KOPT-K1 (cell line): ENCODE measurements around the gene ERBB4.
"Not testable (repeated sequence)": the region's sequence is repeated elsewhere in the genome, so short reads cannot be mapped to it uniquely, and the experiment has no call there.

Experiments
- H3K27ac ChIP-seq: fragments of 200-600 bp; sonication (generic); 2 replicates; pipeline ENCODE4 v1.5.1; 2016; ENCODE audit warnings: antibody characterized with exemption, mild to moderate bottlenecking, low read depth, low read length; ENCODE audit not compliant: poor library complexity, severe bottlenecking
- H3K36me3 ChIP-seq: fragments of 200-600 bp; sonication (generic); 2 replicates; pipeline ENCODE4 v1.5.1; 2017; ENCODE audit warnings: antibody characterized with exemption, mild to moderate bottlenecking, low read length, moderate library complexity; ENCODE audit not compliant: insufficient read depth
- H3K9me3 ChIP-seq: fragments of 200-600 bp; sonication (generic); 2 replicates; pipeline ENCODE4 v1.5.1; 2017; ENCODE audit warnings: antibody characterized with exemption, low read length, mild to moderate bottlenecking; ENCODE audit not compliant: insufficient read depth, poor library complexity, severe bottlenecking

Gene ERBB4

DNA sequence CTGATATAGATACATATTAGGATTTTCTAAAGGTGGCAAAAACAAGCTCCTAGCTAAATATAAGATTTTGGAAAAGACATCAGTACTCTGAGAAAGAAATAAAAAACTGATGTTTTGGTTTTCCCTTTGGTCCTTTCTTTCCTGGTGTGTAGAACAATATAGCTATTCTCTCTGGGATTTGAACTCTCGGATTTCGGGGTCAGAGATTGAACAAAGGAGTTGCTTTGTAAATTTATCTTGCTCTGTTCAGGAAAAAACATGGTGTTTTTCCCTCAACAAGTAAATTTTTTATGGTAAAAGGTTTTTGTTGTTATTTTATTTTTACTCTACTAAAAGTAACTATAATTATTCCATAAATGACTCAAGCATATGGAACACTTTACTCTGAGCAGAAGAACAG, 889.3 kb downstream of the ERBB4 start:
- H3K36me3 ChIP-seq: no peaks in the 10 kb centered on the region
- H3K9me3 ChIP-seq: no peaks in the 10 kb centered on the region
- H3K27ac ChIP-seq: no peak overlapping the region

DNA sequence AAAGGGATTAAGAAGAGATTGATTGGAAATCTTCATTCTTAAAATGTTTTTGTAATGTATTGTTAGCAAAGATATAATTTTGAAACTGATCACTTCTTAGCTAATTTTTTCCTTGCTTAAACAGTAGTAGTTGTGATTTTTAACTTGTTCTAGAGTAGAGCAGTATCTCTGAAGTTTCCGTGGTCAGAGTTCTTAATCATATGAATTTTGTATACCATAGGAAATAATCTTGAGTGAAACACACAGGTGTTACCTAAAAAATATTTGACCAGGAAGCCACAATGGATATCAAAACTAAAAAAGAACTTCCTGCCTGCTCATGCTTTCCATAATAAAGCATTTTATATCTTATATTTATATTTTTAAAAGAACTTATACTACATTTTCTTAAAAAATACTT, 907.1 kb downstream of the ERBB4 start:
- Histone ChIP-seq H3K9me3 (no peaks in the 10 kb centered on the region), H3K27ac (no peak overlapping the region), H3K36me3 (no peaks in the 10 kb centered on the region)

DNA sequence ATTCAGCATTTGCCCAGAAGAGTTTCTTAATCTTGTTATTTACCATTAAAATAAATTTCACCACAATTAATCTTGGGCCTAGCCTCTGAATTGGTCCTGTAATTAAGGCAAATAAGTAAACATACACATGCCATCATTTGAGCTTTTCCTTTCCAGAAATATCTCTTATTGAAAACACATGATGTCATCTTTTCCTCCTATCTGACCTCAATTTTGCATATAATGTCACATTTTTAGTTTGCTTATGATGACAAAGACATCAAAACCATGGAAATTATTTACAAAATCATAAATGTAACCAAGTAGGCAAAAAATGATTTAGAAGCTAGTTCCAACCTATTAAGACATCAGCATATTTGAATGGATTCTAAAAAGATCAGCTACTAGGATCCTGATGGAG, 915.5 kb downstream of the ERBB4 start:
- Histone ChIP-seq H3K36me3 (no peaks in the 10 kb centered on the region), H3K9me3 (no peaks in the 10 kb centered on the region), H3K27ac (no peak overlapping the region)

DNA sequence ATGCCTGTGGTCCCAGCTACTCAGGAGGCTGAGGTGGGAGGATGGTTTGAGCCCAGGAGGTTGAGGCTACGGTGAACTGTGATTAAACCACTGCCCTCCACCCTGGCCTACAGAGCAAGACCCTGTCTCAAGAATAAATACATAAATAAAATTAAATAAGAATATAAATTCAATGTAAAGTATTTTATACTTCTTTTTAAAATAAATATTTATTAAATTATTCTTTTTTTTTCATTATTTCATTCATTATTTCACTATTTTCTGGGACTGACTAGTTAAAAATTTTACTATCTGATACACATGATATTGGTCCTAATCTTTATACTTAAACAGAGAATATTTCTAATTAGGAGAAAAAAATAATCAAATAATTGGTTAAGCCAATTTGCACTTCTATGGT, 917.6 kb downstream of the ERBB4 start:
- no peaks in the 10 kb centered on the region for H3K36me3 ChIP-seq
- no peak overlapping the region for H3K27ac ChIP-seq
- no peaks in the 10 kb centered on the region for H3K9me3 ChIP-seq

DNA sequence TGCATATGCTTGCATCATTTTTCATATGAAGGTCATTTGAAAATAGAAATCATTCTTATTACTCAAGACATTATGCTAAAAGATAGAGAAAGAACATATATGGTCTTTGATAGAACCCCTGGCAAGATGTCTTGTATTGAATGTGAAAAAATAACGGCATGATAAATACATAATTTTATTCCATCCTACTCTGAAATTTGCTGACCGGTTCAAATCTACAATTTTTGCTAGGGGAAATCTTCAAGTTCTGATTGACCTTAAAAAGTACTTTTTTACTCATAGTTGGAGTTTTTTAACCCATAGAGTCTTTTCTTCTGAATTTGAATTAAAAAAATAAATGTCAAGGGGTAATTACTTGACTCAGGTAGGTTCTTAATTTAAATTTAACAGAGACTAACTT, 920.8 kb downstream of the ERBB4 start:
- H3K36me3 ChIP-seq: no peaks in the 10 kb centered on the region
- H3K27ac ChIP-seq: no peak overlapping the region

DNA sequence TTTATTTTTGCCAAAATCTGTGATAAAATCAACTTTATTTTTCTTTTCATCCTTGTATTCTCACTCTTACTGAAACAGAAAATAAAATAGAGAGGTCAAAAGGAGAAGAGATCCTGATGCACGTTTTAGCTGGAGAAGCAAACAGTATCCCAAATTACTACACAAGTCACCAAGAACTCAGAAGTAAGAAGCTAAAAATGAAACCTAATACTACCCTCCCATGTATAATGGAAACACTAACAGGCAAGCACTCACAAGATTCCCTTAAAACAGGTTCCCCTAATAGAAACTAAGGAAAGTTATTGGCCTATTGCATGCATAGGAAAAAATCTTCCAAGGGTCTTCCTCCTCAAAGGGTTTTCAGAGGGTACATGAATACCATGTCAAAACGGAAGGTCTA, 927.0 kb downstream of the ERBB4 start:
- no peaks in the 10 kb centered on the region for H3K9me3 ChIP-seq
- peak overlapping the region; percentile 59 for H3K27ac ChIP-seq
- no peaks in the 10 kb centered on the region for H3K36me3 ChIP-seq

More for the DNA sequence above, 920.8 kb downstream of the ERBB4 start:
- H3K9me3 ChIP-seq: no peaks in the 10 kb centered on the region

DNA sequence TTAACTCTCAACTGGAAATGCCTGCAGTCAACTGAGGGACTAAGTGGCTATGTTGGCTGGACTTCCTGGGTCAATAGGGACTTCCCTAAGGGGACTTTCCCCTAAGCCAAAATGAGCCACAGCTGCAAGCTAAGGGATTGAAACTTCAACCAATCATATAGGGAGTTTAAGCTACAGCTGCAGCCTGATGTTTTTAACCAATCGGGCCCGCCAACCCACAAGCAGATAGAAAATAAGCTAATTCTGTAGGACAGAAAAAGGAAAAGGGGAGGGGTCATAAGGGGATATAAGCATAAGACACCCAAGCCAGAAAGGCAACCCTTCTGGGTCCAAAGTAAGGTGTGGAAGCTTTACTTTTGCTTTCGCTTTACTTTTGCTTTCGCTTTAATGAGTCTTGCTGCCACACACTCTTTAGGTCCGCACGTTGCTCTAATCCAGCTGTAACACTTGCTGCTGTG, 927.5 kb downstream of the ERBB4 start:
- no peaks in the 10 kb centered on the region for H3K36me3 ChIP-seq
- H3K9me3 ChIP-seq: no peaks in the 10 kb centered on the region
- peak overlapping the region; percentile 59 for H3K27ac ChIP-seq

DNA sequence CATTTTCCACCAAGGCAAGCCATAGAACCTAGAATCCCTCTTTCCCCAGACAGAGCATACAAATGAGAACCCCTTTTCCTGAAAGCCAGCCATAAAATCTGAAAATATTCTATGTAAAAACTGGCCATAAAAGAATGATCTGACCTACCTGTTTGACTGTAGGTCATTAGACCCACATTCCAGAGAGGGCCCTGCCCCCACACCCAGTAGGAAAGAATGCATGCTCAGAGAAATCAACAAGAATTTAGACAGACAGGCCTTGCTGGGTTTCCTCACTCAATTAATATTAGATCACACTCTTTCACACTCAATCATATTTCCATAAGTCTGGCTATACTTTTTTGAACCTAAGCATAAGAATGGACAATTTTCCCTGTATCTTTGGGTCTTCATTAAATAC, 929.5 kb downstream of the ERBB4 start:
- Histone ChIP-seq H3K9me3 (no peaks in the 10 kb centered on the region), H3K27ac (no peak overlapping the region), H3K36me3 (no peaks in the 10 kb centered on the region)

DNA sequence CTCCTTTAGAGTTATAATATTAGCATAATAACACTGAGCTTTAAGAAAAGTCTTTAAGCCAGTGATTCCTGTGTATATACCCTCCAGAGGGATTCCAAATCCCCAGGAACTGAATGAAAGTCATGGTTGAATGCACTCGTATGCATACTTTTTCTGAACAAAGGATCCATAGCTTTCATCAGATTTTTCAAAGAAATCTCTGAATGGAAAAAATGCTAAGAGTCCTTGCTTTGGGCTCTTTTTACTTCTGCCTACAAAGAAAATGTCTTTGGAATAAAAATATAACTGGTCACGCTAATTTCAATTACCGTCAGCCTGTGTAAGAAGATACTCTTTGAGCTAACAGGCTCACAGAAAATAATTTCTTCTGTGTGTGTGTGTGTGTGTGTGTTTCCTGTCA, 939.5 kb downstream of the ERBB4 start:
- H3K9me3 ChIP-seq: no peaks in the 10 kb centered on the region
- H3K27ac ChIP-seq: no peak overlapping the region

DNA sequence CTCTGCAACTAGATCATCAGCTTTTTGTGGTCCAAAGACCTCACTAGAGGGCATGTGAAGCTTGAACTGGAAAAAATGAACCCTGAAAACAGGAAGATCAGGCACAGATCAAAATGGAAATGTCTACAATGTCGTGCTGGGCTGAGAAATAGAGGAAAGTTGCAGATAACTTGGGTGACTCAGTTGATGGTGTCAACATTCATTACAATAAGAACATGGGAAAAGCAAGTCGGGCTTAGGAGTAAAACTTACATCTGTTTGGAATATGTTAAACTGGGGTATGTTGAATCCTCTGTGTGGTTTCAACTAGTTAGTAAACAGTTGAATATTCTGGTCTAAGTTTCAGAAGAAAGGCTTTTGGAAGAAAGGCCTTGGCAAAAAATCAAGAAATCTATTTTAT, 940.4 kb downstream of the ERBB4 start:
- H3K36me3 ChIP-seq: no peaks in the 10 kb centered on the region
- H3K27ac ChIP-seq: no peak overlapping the region
- H3K9me3 ChIP-seq: no peaks in the 10 kb centered on the region

More for the DNA sequence above, 939.5 kb downstream of the ERBB4 start:
- no peaks in the 10 kb centered on the region for H3K36me3 ChIP-seq

DNA sequence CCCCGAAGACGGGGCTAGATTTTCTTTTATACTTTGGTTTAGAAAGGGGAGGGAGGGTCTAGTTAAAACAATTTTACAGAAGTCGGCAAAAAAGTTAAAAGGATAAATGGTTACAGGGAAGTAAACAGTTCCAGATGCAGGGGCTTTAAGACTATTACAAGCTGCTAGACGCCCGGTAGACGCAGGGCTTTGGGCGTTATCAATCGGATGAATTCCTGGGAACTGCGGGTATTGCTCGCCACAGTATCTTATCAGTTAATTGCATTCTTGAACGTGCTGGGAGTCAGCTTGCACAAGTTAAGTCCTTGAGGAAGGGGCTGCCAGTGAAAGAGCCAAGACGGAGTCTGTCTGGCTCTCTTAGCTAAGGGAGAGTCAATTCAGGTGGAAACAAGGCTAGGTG, 946.6 kb downstream of the ERBB4 start:
- H3K36me3 ChIP-seq, H3K9me3 ChIP-seq, H3K27ac ChIP-seq: not testable (repeated sequence)

DNA sequence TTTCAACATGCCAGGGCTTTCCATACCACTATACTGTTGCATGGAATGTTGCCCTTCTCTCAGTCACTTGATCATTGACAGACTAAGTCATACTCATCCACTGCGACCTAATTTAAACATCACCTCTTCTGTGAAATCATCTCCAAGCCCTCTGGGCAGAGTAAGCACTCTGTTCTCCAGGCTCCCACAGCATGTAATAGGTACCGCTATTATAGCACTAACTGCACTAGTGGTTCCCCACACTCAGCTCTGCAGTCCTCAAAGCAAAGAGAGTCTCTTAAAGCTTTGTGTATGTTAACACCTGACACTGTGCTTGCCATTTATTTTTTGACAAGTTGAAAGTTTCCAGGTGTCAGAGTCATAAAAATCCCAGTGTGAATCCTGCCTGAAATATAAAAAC, 947.2 kb downstream of the ERBB4 start:
- no peak overlapping the region for H3K27ac ChIP-seq

DNA sequence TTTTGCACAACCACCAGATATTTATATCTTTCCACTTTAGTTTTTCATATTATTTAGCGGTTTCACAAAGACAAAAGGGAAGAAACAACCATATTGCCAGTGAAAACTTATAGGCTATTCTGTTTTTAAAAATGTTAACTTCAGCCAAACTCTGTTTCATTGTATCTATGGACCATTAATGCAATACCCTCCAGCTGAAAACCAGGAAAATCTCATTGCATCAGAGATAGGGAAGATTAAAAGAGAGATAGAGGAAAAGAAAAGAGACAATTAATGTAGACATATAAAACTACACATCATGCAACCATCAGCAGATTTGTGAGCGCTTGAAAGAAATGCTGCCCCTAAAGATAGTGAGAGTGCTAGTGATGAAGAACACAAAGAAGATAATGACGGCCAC, 970.2 kb downstream of the ERBB4 start:
- Histone ChIP-seq H3K27ac (no peak overlapping the region), H3K36me3 (no peaks in the 10 kb centered on the region), H3K9me3 (no peaks in the 10 kb centered on the region)

More for the DNA sequence above, 947.2 kb downstream of the ERBB4 start:
- no peaks in the 10 kb centered on the region for H3K9me3 ChIP-seq
- no peaks in the 10 kb centered on the region for H3K36me3 ChIP-seq

DNA sequence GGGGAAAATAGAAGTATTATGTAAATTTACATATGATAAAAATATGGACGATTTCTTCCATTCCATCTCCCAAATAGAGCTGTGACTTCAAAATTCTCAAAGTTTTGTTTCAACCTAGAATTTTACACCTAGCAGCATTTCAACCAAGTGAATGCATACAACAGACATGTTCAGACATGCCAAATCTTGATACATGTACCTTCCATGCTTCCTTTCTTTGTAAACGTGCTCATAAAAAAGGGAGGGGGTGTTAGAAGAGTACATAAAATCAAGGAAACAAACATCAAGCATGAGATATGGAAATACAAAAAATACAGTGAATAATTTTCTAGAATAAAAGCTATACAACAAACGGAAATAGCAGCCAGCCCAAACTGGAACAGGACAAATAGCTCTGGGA, 974.2 kb downstream of the ERBB4 start:
- H3K9me3 ChIP-seq: no peaks in the 10 kb centered on the region
- H3K36me3 ChIP-seq: no peaks in the 10 kb centered on the region
- H3K27ac ChIP-seq: no peak overlapping the region

DNA sequence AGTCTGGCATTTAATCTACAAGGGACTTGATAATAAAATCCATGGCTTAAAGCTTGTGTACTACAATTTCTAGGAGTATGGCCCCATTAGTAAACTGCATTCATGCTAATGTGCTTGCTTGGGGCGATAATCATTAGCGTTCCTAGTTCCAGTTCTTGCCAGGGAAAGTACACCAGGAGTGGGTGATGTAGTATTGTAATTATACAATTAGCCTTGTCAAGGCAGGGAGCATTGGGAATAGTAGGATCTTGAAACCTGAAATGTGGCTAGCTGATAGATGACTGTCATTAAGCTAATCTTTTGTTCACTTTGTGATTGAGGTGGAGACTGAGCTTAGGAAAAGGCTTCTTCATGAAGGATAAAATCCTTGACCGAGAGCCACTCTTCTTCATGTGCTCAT, 993.0 kb downstream of the ERBB4 start:
- Histone ChIP-seq H3K36me3 (no peaks in the 10 kb centered on the region), H3K9me3 (no peaks in the 10 kb centered on the region), H3K27ac (no peak overlapping the region)

DNA sequence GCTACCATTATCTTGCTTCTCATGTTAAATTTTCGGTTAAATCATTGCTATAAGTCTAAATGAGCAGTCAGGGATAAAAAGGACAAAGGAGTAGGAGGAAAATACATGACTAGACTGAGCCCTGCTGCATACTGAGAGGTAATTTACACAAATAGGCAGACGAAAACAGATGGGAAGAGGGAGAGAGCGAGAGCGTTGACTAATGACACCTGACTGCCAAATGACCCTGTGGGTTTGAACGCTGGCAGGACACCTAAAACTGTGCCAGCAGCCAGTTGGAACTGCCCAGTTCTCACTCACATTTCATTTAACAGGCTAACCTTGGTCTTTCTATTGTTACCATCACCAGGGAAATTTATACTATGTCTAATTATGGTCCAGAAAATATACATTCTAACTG, 1004.0 kb downstream of the ERBB4 start:
- Histone ChIP-seq H3K27ac (no peak overlapping the region), H3K36me3 (no peaks in the 10 kb centered on the region), H3K9me3 (no peaks in the 10 kb centered on the region)

DNA sequence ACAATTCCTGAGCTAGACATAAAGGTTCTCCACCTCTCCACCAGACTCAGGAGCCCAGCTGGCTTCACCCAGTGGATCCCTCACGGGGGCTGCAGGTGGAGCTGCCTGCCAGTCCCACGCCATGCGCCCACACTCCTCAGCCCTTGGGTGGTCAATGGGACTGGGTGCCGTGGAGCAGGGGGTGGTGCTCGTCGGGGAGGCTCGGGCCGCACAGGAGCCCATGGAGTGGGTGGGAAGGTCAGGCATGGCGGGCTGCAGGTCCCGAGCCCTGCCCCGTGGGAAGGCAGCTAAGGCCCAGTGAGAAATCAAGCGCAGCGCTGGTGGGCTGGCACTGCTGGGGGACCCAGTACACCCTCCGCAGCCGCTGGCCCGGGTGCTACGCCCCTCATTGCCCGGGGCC, 1014.4 kb downstream of the ERBB4 start:
- H3K9me3 ChIP-seq, H3K27ac ChIP-seq, H3K36me3 ChIP-seq: not testable (repeated sequence)
